Osteocyte (in vitro differentiated cells): ENCODE results near the gene MAP3K3. TPM values are rescaled to one million over a fixed set of nuclear protein-coding genes. Genes with fewer than 3 reads are reported as not detected.

Source experiments
- DNase-seq: peaks from one replicate; pipeline ENCODE4 v3.0.0; 2021; ENCODE audit warnings: mixed read lengths; ENCODE audit not compliant: unreplicated experiment; ENCODE audit errors: extremely low spot score
- H3K27ac Mint-ChIP-seq: one replicate; pipeline ENCODE4 v1.8.0; 2021; ENCODE audit warnings: mild to moderate bottlenecking, mixed read lengths; ENCODE audit not compliant: unreplicated experiment
- H3K27me3 Mint-ChIP-seq: one replicate; pipeline ENCODE4 v1.8.0; 2021; ENCODE audit warnings: mixed read lengths; ENCODE audit not compliant: unreplicated experiment
- H3K36me3 Mint-ChIP-seq: one replicate; pipeline ENCODE4 v1.8.0; 2021; ENCODE audit warnings: mixed read lengths; ENCODE audit not compliant: unreplicated experiment
- H3K4me1 Mint-ChIP-seq: one replicate; pipeline ENCODE4 v1.8.0; 2021; ENCODE audit warnings: mixed read lengths; ENCODE audit not compliant: unreplicated experiment
- H3K4me3 Mint-ChIP-seq: one replicate; pipeline ENCODE4 v1.8.0; 2021; ENCODE audit warnings: mild to moderate bottlenecking, moderate library complexity, mixed read lengths; ENCODE audit not compliant: unreplicated experiment
- H3K9me3 Mint-ChIP-seq: one replicate; pipeline ENCODE4 v1.8.0; 2021; ENCODE audit warnings: mixed read lengths; ENCODE audit not compliant: unreplicated experiment
- total RNA-seq: library from RNA; stranded (reverse); gene quantifications from 2 replicates; pipeline ENCODE4 v1.2.1, GENCODE V29; 2021
- TF ChIP-seq, protein P1 (sequence below): fragments of 200-600 bp; sonication (generic); IDR thresholded peaks from 2 replicates; pipeline ENCODE4 v1.5.0; 2021; ENCODE audit warnings: antibody characterized with exemption, mild to moderate bottlenecking, moderate library complexity

Gene MAP3K3
- total RNA-seq, 1 donor from 2014 or later = 41.0 TPM

- H3K27ac Mint-ChIP-seq = no peak overlapping the region
- H3K4me1 Mint-ChIP-seq = peaks cover 13% of the 10 kb centered on the region
- TF ChIP-seq, protein P1, sequence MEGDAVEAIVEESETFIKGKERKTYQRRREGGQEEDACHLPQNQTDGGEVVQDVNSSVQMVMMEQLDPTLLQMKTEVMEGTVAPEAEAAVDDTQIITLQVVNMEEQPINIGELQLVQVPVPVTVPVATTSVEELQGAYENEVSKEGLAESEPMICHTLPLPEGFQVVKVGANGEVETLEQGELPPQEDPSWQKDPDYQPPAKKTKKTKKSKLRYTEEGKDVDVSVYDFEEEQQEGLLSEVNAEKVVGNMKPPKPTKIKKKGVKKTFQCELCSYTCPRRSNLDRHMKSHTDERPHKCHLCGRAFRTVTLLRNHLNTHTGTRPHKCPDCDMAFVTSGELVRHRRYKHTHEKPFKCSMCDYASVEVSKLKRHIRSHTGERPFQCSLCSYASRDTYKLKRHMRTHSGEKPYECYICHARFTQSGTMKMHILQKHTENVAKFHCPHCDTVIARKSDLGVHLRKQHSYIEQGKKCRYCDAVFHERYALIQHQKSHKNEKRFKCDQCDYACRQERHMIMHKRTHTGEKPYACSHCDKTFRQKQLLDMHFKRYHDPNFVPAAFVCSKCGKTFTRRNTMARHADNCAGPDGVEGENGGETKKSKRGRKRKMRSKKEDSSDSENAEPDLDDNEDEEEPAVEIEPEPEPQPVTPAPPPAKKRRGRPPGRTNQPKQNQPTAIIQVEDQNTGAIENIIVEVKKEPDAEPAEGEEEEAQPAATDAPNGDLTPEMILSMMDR = no peak
- H3K27me3 Mint-ChIP-seq = no peaks in the 10 kb centered on the region
- no peaks in the 10 kb centered on the region for H3K9me3 Mint-ChIP-seq
- no peak for DNase-seq
- peaks cover 23% of the 10 kb centered on the region for H3K36me3 Mint-ChIP-seq
- H3K4me3 Mint-ChIP-seq = no peak overlapping the region
These were observed 60.2 kb downstream of the MAP3K3 start for GRCh38 chr17:63682441-63682840.

DNA sequence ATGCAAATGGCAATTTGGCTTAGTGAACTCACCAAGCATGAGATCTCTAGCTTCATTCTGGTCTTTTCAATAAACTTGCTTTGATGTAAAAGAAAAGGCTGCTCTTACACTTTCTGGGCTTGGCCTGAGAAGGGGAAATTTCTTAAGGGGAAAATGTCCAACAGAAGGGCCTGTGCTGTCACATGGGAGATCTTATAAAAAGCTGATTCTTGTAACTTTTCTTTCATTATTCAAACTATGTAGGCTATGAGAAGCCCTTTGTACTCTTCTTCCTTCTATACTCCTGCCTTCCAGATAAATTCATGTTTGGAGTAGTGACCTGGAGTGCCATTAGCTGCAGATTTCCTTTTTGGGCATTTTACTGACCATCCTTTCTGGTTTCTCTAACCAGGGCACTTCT lies 60.8 kb downstream of the MAP3K3 start:
- Mint-ChIP-seq H3K4me1 (peaks cover 13% of the 10 kb centered on the region), H3K9me3 (no peaks in the 10 kb centered on the region), H3K27me3 (no peaks in the 10 kb centered on the region), H3K36me3 (peaks cover 21% of the 10 kb centered on the region), H3K27ac (no peak overlapping the region), H3K4me3 (no peak overlapping the region)
- TF ChIP-seq, protein P1 = no peak
- no peak for DNase-seq

GRCh38 chr17:63685041-63685440 lies 62.8 kb downstream of the MAP3K3 start:
- TF ChIP-seq, protein P1 = no peak
- Mint-ChIP-seq H3K4me1 (peaks cover 13% of the 10 kb centered on the region), H3K36me3 (peaks cover 30% of the 10 kb centered on the region)

GRCh38 chr17:63685578-63685977 lies 63.4 kb downstream of the MAP3K3 start:
- Mint-ChIP-seq H3K4me3 (no peak overlapping the region), H3K36me3 (peaks cover 31% of the 10 kb centered on the region), H3K27ac (no peak overlapping the region), H3K4me1 (peaks cover 13% of the 10 kb centered on the region), H3K27me3 (no peaks in the 10 kb centered on the region), H3K9me3 (no peaks in the 10 kb centered on the region)
- DNase-seq = no peak
- TF ChIP-seq, protein P1 = no peak

More at GRCh38 chr17:63685041-63685440, 62.8 kb downstream of the MAP3K3 start:
- Mint-ChIP-seq H3K4me3 (no peak overlapping the region), H3K9me3 (no peaks in the 10 kb centered on the region), H3K27me3 (no peaks in the 10 kb centered on the region), H3K27ac (no peak overlapping the region)
- DNase-seq = no peak

GRCh38 chr17:63686138-63686685 lies 64.0 kb downstream of the MAP3K3 start:
- Mint-ChIP-seq H3K27me3 (no peaks in the 10 kb centered on the region), H3K27ac (no peak overlapping the region), H3K36me3 (peaks cover 33% of the 10 kb centered on the region), H3K9me3 (no peaks in the 10 kb centered on the region), H3K4me1 (peaks cover 8% of the 10 kb centered on the region), H3K4me3 (no peak overlapping the region)
- no peak for DNase-seq
- TF ChIP-seq, protein P1 = no peak
